Mucosa of descending colon (tissue), 3 donors: ENCODE data around the gene PCBP3. TPM values are rescaled to one million over a fixed set of nuclear protein-coding genes. Genes with fewer than 3 reads are reported as not detected.
"Not testable (repeated sequence)": the region's sequence is repeated elsewhere in the genome, so short reads cannot be mapped to it uniquely, and the experiment has no call there.

Experiments
- ATAC-seq: fragments of 200-7000 bp; cut with Tn5 transposase; one replicate; pipeline ENCODE4 v1.9.1; 2020; ENCODE audit warnings: mild to moderate bottlenecking, moderate library complexity
- DNase-seq, 3 donors: peaks; one replicate each; pipeline ENCODE4 v3.0.0-alpha.2; 2020
- H3K36me3 ChIP-seq: fragments of 200-600 bp; one replicate; pipeline ENCODE4 v1.8.0; 2021; ENCODE audit warnings: low read depth, mild to moderate bottlenecking
- H3K4me1 ChIP-seq: fragments of 200-600 bp; one replicate; pipeline ENCODE4 v1.8.0; 2021; ENCODE audit warnings: low read depth, mild to moderate bottlenecking
- H3K4me3 ChIP-seq: fragments of 200-600 bp; one replicate; pipeline ENCODE4 v1.8.0; 2021; ENCODE audit warnings: mild to moderate bottlenecking
- H3K9me3 ChIP-seq: fragments of 200-600 bp; one replicate; pipeline ENCODE4 v1.8.0; 2021; ENCODE audit warnings: mild to moderate bottlenecking
- intact Hi-C, 2 donors: fragments of 100-400 bp; cut with DNase I in 1 of 2; cut with micrococcal nuclease in 1 of 2; formaldehyde crosslinking; loops; one replicate each; pipeline versions ENCODE4 v1.11.0 to v1.11.1; 2022; cut with DNase I, micrococcal nuclease
- total RNA-seq, 3 donors: library from RNA; stranded (reverse); fragmentation: NEBNext Ultra II Directional in 2 of 3; extraction: Animal tissue kit (Norgen Biotek cat#: 25700) in 2 of 3; gene quantifications; one replicate each; pipeline versions ENCODE4 v1.2.1 to v1.2.4, GENCODE V29; 2021 to 2023
- TF ChIP-seq, protein P1 (sequence below): fragments of 200-600 bp; IDR thresholded peaks from one replicate; pipeline ENCODE4 v1.8.0; 2022; ENCODE audit warnings: antibody characterized with exemption, mild to moderate bottlenecking
- donor health status: DM: no; HTN: no; CAD: no; lungs with moderate emphysema.
- donor health status: DM: no; HTN: no; CAD: no.
- donor health status: DM: no; HTN: yes; CAD: no.

Gene PCBP3
- total RNA-seq, 3 donors from 2014 or later = 4.5 to 18.4 (median 7.6) TPM

DNA sequence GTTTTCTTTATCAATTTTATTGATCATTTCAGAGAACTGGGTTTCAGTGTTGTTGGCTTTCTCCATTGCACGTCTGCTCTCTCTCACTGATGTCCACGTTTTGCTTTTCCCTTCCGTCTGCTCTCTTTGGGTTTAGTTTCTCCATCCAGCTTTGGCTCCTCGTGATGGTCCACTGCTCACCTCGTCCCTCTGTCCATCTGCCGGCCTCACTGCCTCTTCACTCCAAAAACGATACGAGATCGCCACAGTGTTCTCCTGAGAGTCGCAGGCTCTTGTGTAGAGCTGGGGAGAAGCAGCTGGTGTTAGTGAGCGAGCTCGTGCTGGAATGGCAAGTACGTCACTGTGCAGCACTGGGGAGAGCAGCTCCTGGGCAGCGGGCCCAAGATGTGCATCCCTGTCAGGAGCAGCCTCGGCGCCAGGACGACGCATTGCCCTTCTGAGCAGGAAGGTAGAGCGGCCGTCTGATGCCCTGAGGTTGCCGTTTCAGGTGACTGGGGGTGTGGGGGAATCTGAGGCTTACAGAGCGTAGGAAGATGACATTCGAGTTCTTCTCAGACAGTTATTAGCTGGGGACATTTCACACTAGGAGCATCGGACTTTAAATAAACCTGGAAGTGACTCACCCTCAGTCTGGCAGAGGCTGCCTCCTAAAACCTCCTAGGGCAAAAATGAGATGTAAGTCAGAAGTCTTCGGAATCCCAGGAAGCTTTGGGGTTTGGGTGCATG, 31.4 kb upstream of the PCBP3 start:
- Histone ChIP-seq H3K9me3 (no peaks in the 10 kb centered on the region), H3K4me1 (no peaks in the 10 kb centered on the region), H3K4me3 (no peak overlapping the region), H3K36me3 (no peaks in the 10 kb centered on the region)
- DNase-seq (peak in 1 of 3 donors; percentile 10), ATAC-seq (no peak)
- TF ChIP-seq, protein P1, sequence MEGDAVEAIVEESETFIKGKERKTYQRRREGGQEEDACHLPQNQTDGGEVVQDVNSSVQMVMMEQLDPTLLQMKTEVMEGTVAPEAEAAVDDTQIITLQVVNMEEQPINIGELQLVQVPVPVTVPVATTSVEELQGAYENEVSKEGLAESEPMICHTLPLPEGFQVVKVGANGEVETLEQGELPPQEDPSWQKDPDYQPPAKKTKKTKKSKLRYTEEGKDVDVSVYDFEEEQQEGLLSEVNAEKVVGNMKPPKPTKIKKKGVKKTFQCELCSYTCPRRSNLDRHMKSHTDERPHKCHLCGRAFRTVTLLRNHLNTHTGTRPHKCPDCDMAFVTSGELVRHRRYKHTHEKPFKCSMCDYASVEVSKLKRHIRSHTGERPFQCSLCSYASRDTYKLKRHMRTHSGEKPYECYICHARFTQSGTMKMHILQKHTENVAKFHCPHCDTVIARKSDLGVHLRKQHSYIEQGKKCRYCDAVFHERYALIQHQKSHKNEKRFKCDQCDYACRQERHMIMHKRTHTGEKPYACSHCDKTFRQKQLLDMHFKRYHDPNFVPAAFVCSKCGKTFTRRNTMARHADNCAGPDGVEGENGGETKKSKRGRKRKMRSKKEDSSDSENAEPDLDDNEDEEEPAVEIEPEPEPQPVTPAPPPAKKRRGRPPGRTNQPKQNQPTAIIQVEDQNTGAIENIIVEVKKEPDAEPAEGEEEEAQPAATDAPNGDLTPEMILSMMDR = no peak
- intact Hi-C loops = no loop called here

DNA sequence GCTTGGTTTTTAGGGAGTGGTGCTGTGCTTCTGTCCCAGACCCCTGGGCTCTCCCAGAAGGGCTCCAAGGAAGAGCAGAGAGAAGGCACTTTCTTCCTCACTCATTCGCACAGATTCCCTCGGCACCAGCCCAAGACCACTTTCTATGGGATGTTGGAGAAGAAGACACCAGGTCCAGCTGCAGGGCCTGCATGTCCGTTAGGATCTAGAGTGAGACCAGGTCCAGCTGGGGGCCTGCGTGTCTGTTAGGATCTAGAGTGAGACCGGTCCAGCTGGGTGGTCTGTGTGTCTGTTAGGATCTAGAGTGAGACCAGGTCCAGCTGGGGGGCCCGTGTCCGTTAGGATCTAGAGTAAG, 30.9 kb upstream of the PCBP3 start:
- not testable (repeated sequence) for DNase-seq

DNA sequence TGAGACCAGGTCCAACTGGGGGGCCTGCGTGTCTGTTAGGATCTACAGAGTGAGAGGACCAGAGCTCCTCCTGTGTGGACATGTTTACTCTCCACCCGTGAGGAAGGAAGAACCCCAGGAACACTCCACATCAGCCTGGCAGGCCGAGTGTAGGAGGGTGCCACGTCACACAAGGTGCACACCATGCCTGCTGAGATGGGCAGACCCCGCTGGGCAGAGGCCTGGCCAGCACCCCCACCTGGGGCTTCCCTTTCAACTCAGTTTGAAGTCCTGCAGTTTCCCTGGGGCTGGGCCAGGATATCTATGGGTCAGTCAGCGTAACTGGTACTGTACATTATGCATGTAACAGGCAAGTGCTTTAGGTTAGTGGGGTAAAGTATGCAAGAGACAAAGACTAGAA, 30.1 kb upstream of the PCBP3 start:
- DNase-seq = no peak
- TF ChIP-seq, protein P1 = no peak

More for the DNA sequence above, 30.9 kb upstream of the PCBP3 start:
- H3K4me3 ChIP-seq, ATAC-seq, H3K4me1 ChIP-seq, H3K9me3 ChIP-seq, intact Hi-C loops, H3K36me3 ChIP-seq: not testable (repeated sequence)

DNA sequence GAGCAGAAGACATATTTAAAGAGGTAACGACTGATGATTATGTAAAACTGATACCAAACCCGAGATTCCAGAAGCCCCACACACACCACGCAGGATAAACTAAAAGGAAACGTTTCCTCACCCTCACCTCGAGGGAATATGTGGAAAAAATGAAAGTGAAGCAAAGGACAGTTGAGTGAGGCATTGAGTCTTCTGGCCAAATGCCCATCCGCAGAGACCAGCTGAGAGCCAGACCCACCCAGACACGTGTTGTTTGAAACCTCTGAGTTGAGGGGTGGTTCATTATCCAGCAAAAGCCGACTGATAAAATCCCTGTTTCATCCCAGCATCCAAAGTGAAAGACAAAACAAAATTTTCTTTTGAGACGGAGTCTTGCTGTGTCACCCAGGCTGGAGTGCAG, 29.6 kb upstream of the PCBP3 start:
- TF ChIP-seq, protein P1 = no peak
- no peak for ATAC-seq
- H3K9me3 ChIP-seq = no peaks in the 10 kb centered on the region
- no peaks in the 10 kb centered on the region for H3K4me1 ChIP-seq
- H3K4me3 ChIP-seq = no peak overlapping the region
- no peaks in the 10 kb centered on the region for H3K36me3 ChIP-seq
- intact Hi-C loops = no loop called here
- no peak for DNase-seq

More for the DNA sequence above, 30.1 kb upstream of the PCBP3 start:
- Histone ChIP-seq H3K4me3 (no peak overlapping the region), H3K36me3 (no peaks in the 10 kb centered on the region), H3K4me1 (no peaks in the 10 kb centered on the region), H3K9me3 (no peaks in the 10 kb centered on the region)
- intact Hi-C loops = no loop called here
- ATAC-seq = no peak

DNA sequence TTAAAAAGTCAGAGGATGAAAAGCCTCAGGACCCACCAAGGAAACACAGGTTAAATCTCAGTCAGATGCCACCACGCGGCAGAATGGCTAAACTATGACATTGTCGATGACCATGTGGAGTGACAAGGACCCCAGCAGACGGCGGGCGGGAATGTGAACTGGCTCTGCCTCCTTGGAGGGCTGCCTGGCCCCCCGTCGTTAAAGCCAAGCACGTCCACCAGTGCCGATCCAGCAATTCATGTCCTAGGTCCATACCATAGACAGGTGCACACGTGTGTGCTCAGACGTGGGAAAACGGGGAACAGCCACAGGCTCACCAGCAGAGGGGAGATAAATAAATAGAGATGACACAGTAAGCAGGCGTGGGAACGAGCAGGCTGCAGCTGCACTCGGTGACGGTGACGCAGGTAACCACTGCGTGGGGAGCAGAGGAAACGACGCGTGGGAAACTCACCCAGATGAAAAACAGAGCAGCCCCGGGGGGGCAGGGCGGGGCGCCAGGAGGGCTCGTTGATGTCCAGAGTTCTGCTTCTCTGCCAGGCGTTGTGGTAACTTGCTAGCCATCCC, 28.3 kb upstream of the PCBP3 start:
- ATAC-seq (peak; percentile 88), DNase-seq (peak; percentile 62 to 82 (median 70))
- TF ChIP-seq, protein P1 = no peak
- H3K36me3 ChIP-seq = no peaks in the 10 kb centered on the region
- H3K4me1 ChIP-seq = no peaks in the 10 kb centered on the region
- no peaks in the 10 kb centered on the region for H3K9me3 ChIP-seq
- intact Hi-C loops = no loop called here
- no peak overlapping the region for H3K4me3 ChIP-seq

DNA sequence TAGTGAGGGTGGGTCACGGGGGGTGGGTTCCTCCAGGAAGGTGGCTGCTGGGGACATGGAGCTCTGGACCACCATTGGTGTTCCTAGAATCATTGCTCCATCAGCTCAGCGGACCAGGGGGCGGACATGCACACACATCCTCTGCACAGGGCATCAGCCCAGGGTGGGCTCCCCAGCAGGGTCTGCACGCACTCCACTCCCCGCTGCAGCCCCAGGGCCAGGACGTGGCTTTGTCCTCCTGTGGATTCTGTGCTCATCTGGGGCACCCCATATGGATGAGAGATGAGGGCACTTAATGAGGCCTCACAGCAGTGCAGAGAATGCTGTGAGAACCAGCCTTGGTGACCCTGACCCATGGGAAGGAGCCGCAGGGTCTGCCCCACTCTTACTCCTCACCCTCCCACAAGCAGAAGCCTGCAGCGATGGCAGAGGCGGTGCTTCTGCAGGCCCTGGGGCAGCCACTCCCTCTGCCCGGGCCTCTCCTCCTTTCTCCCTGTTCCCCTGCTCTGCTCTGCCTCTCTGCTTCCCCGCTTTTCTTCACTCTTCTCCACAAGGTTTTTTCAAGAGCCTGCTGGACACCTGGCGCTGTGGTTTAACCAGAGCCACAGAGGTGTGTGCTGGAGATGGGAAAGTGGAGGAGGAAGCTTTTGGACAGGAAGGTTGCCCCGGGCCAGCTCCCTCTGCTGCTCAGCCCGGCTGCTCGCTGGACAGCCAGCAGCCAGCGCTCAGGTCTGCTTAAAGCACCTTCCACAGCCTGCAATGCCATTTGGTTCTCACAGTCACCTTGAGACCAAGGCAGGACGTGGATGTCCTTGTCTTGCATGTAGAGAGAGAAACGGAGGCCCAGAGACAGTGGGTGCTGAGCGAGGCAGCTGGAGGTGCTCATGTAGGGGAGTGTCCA, 26.3 kb upstream of the PCBP3 start:
- TF ChIP-seq, protein P1 = no peak
- Histone ChIP-seq H3K4me3 (no peak overlapping the region), H3K4me1 (no peaks in the 10 kb centered on the region), H3K36me3 (no peaks in the 10 kb centered on the region), H3K9me3 (no peaks in the 10 kb centered on the region)
- ATAC-seq (no peak), DNase-seq (no peak)
- intact Hi-C loops = no loop called here
